GM21381 (cell line): ENCODE data around the gene GAA.

Experiments
- ATAC-seq: cut with Tn5 transposase; IDR thresholded peaks from one replicate; pipeline ENCODE4 v1.9.1; 2021; ENCODE audit warnings: mild to moderate bottlenecking, moderate library complexity; ENCODE audit not compliant: unreplicated experiment

Gene GAA

GRCh38 chr17:80115159-80115558, 13.8 kb downstream of the GAA start:
- ATAC-seq = no peak

GRCh38 chr17:80116276-80116920, 15.0 kb downstream of the GAA start:
- no peak for ATAC-seq

GRCh38 chr17:80116921-80117380, 15.6 kb downstream of the GAA start:
- ATAC-seq = no peak

GRCh38 chr17:80117491-80118401, 16.4 kb downstream of the GAA start:
- ATAC-seq = no peak

- ATAC-seq = no peak
Observed at GRCh38 chr17:80118601-80119270, 17.4 kb downstream of the GAA start.

GRCh38 chr17:80119271-80119791, 17.9 kb downstream of the GAA start:
- ATAC-seq = no peak

GRCh38 chr17:80119839-80120238, 18.5 kb downstream of the GAA start:
- no peak for ATAC-seq

GRCh38 chr17:80122026-80122575, 20.7 kb downstream of the GAA start:
- no peak for ATAC-seq

GRCh38 chr17:80122926-80123505, 21.6 kb downstream of the GAA start:
- ATAC-seq = no peak

- ATAC-seq = no peak
Observed at GRCh38 chr17:80123791-80124190, 22.4 kb downstream of the GAA start.

GRCh38 chr17:80124351-80124981, 23.1 kb downstream of the GAA start:
- ATAC-seq = no peak

GRCh38 chr17:80125656-80126448, 24.5 kb downstream of the GAA start:
- ATAC-seq = no peak

- ATAC-seq = no peak
Observed at GRCh38 chr17:80126449-80126715, 25.0 kb downstream of the GAA start.

- ATAC-seq = no peak
Observed at GRCh38 chr17:80129006-80129565, 27.7 kb downstream of the GAA start.

GRCh38 chr17:80130992-80131391, 29.6 kb downstream of the GAA start:
- no peak for ATAC-seq

- no peak for ATAC-seq
Observed at GRCh38 chr17:80132906-80133625, 31.7 kb downstream of the GAA start.

GRCh38 chr17:80133626-80133970, 32.2 kb downstream of the GAA start:
- ATAC-seq = no peak

GRCh38 chr17:80137131-80137530, 35.8 kb downstream of the GAA start:
- no peak for ATAC-seq
